Lower lobe of right lung (tissue), 2 donors: ENCODE results near the gene MISP. TPM values are rescaled to one million over a fixed set of nuclear protein-coding genes. Genes with fewer than 3 reads are reported as not detected.

Experiments used
- ATAC-seq, 2 donors: fragments of 200-7000 bp; cut with Tn5 transposase; one replicate each; pipeline ENCODE4 v1.9.1; 2020 to 2022; ENCODE audit warnings: mild to moderate bottlenecking in 2 of 2, moderate library complexity in 2 of 2
- DNase-seq: peaks from one replicate; pipeline ENCODE4 v3.0.0-alpha.2; 2020
- H3K27ac ChIP-seq: fragments of 200-600 bp; one replicate; pipeline ENCODE4 v1.8.0; 2022
- H3K27me3 ChIP-seq: fragments of 200-600 bp; one replicate; pipeline ENCODE4 v1.8.0; 2022; ENCODE audit warnings: low read depth
- H3K36me3 ChIP-seq: fragments of 200-600 bp; one replicate; pipeline ENCODE4 v1.8.0; 2022; ENCODE audit warnings: mild to moderate bottlenecking
- H3K4me1 ChIP-seq: fragments of 200-600 bp; one replicate; pipeline ENCODE4 v1.8.0; 2022
- H3K4me3 ChIP-seq: fragments of 200-600 bp; one replicate; pipeline ENCODE4 v1.8.0; 2022; ENCODE audit warnings: mild to moderate bottlenecking
- H3K9me3 ChIP-seq: fragments of 200-600 bp; one replicate; pipeline ENCODE4 v1.8.0; 2022
- intact Hi-C: fragments of 100-400 bp; cut with DNase I; formaldehyde crosslinking; loops from one replicate; pipeline ENCODE4 v1.11.0; 2022
- total RNA-seq: library from RNA; stranded (reverse); fragmentation: NEBNext Ultra II Directional; extraction: Animal tissue kit (Norgen Biotek cat#: 25700); gene quantifications from one replicate; pipeline ENCODE4 v1.2.1, GENCODE V29; 2021
- TF ChIP-seq, protein P1 (sequence below): fragments of 200-600 bp; IDR thresholded peaks from one replicate; pipeline ENCODE4 v1.8.0; 2022; ENCODE audit warnings: antibody characterized with exemption, mild to moderate bottlenecking
- donor health status: DM: no; HTN: yes; CAD: no; lungs with severe emphysema.

MISP gene
- total RNA-seq, 1 donor from 2014 or later: 8.9 TPM

- peaks cover 58% of the 10 kb centered on the region for H3K4me1 ChIP-seq
- H3K36me3 ChIP-seq: peaks cover 79% of the 10 kb centered on the region
- no peaks in the 10 kb centered on the region for H3K9me3 ChIP-seq
- TF ChIP-seq, protein P1, sequence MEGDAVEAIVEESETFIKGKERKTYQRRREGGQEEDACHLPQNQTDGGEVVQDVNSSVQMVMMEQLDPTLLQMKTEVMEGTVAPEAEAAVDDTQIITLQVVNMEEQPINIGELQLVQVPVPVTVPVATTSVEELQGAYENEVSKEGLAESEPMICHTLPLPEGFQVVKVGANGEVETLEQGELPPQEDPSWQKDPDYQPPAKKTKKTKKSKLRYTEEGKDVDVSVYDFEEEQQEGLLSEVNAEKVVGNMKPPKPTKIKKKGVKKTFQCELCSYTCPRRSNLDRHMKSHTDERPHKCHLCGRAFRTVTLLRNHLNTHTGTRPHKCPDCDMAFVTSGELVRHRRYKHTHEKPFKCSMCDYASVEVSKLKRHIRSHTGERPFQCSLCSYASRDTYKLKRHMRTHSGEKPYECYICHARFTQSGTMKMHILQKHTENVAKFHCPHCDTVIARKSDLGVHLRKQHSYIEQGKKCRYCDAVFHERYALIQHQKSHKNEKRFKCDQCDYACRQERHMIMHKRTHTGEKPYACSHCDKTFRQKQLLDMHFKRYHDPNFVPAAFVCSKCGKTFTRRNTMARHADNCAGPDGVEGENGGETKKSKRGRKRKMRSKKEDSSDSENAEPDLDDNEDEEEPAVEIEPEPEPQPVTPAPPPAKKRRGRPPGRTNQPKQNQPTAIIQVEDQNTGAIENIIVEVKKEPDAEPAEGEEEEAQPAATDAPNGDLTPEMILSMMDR: no peak
- peak overlapping the region; percentile 85 for H3K4me3 ChIP-seq
- DNase-seq (no peak), ATAC-seq (no peak)
- peak overlapping the region; percentile 96 for H3K27ac ChIP-seq
- H3K27me3 ChIP-seq: no peaks in the 10 kb centered on the region
- intact Hi-C loops: no loop called here
Measured at GRCh38 chr19:802498-803098, 51.7 kb downstream of the MISP start.

GRCh38 chr19:803099-803561 lies 52.2 kb downstream of the MISP start:
- TF ChIP-seq, protein P1: no peak
- Histone ChIP-seq H3K9me3 (no peaks in the 10 kb centered on the region), H3K36me3 (peaks cover 84% of the 10 kb centered on the region), H3K27me3 (no peaks in the 10 kb centered on the region), H3K4me1 (peaks cover 58% of the 10 kb centered on the region), H3K4me3 (peak overlapping the region; percentile 85), H3K27ac (peak overlapping the region; percentile 39)
- DNase-seq (no peak), ATAC-seq (no peak)
- intact Hi-C loops: no loop called here

DNA sequence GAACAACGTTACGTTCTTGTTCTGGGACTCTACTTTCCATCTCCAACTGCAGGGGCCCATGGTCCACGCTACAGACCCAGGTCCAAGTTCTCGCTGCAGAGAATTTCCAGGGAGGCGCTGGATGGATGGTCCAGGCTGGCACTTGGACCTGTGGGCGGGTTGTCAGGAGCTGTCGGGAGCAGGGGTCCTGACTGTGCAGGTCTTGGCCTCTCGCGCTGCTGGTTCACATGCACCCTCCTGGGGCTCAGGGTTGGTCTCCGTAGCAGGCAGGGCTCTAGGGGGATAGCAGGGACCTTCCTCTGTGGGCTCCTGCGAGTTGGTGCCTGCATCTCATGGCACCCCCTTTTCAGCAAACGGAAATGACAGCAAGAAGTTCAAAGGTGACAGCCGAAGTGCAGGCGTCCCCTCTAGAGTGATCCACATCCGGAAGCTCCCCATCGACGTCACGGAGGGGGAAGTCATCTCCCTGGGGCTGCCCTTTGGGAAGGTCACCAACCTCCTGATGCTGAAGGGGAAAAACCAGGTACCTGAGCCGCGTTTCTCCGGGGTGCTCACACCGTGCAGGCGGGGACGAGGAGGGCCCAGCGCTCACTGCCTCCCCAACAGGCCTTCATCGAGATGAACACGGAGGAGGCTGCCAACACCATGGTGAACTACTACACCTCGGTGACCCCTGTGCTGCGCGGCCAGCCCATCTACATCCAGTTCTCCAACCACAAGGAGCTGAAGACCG lies 52.9 kb downstream of the MISP start:
- DNase-seq (peak; percentile 41), ATAC-seq (no peak)
- peaks cover 52% of the 10 kb centered on the region for H3K4me1 ChIP-seq
- no peak overlapping the region for H3K27ac ChIP-seq
- no peaks in the 10 kb centered on the region for H3K27me3 ChIP-seq
- intact Hi-C loops: no loop called here
- TF ChIP-seq, protein P1: no peak
- H3K4me3 ChIP-seq: no peak overlapping the region
- H3K9me3 ChIP-seq: no peaks in the 10 kb centered on the region
- peaks cover 91% of the 10 kb centered on the region for H3K36me3 ChIP-seq

- no peaks in the 10 kb centered on the region for H3K9me3 ChIP-seq
- H3K4me3 ChIP-seq: no peak overlapping the region
- no peaks in the 10 kb centered on the region for H3K27me3 ChIP-seq
- peak; percentile 45 for DNase-seq
- no peak overlapping the region for H3K27ac ChIP-seq
- TF ChIP-seq, protein P1: no peak
- H3K4me1 ChIP-seq: peaks cover 45% of the 10 kb centered on the region
- peaks cover 92% of the 10 kb centered on the region for H3K36me3 ChIP-seq
- ATAC-seq: no peak
- intact Hi-C loops: no loop called here
Measured at GRCh38 chr19:804419-805165, 53.7 kb downstream of the MISP start.

DNA sequence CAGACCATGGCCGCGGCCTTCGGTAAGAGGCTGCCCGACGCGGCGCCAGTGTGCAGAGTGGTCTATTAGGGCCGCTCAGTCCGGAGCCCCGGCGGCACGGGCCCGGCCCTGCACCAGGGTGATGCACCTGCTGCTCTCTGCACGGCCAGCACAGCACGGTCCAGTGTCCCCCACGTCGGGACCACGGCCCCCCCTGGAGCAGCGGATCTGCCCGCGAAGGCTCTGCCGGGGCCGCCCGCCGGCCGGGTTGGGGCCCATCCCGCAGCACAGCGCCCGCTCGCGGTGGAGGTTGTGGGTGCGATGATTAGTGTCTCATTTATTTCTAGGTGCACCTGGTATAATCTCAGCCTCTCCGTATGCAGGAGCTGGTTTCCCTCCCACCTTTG lies 54.2 kb downstream of the MISP start:
- Histone ChIP-seq H3K9me3 (no peaks in the 10 kb centered on the region), H3K4me1 (peaks cover 39% of the 10 kb centered on the region)

More for the DNA sequence above, 54.2 kb downstream of the MISP start:
- TF ChIP-seq, protein P1: no peak
- no peak for DNase-seq
- Histone ChIP-seq H3K4me3 (no peak overlapping the region), H3K27me3 (no peaks in the 10 kb centered on the region), H3K27ac (no peak overlapping the region), H3K36me3 (peaks cover 92% of the 10 kb centered on the region)
- no peak for ATAC-seq
- intact Hi-C loops: no loop called here
